SH-SY5Y (cell line): Measurements from ENCODE around the gene ZMIZ2.

ENCODE experiments used
- GATA2 ChIP-seq: IDR thresholded peaks from 2 replicates; pipeline ENCODE4 v1.6.1; 2011; ENCODE audit warnings: mild to moderate bottlenecking, low read depth, low read length
- GATA3 ChIP-seq: IDR thresholded peaks from 2 replicates; pipeline ENCODE4 v1.6.1; 2011; ENCODE audit warnings: low read depth, mild to moderate bottlenecking, low read length, moderate library complexity

DNA sequence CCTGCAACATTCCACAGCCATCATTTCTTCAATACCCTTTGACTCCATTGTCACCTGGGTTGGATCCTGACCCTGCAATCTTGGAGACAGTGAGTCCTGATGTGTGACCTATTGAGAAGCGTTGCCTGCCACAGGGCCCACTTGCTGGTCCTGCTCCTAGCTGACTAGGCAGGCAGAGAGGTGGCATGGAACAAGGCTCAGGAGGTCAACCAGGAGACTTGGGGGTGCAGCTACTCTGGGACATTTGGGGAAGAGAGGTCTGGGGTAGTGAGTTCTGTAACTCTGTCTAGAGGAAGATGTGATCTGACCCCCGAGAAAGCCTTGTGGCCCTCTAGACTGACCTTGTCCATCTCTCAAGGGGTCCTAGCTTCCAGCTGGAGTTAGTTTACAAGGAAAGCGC, 1.8 kb downstream of the ZMIZ2 start:
- no peak for TF ChIP-seq GATA2
- TF ChIP-seq GATA3 = no peak
